ENCODE results near the gene TMF1.

Gene TMF1

DNA sequence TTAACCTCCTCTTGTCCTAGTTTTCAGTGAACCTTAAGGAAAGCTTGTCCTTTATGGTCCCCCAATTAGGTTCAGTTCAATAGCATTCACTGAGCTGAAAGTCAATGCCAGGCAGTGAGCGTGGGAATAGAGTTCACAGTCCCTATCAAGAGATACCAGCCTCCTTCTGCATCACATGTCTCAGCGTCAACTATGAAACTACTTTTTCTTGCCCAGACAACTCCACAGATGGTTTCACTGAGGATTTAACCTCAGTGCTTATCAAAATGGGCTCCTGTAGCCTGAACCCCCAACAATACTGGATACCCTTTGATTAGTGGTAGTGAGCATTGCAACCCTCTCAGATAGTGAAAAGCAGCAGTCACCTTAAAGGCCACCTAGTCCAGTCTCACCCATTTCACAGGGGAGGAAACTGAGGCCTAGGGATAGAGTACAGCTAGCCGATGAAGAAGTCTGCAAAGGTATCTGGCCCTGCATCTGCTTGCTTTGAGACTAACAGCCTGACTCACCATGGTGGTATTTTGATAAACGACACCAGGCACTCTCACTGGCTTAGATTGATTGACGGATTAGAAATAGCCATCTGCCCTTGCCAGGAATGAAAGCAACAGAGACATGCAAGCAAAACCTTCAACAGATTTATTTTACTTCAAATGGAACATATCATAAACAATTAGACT, 29.6 kb upstream of the TMF1 start:
- DNase-seq (ENCODE audit: low read depth), result no peak

DNA sequence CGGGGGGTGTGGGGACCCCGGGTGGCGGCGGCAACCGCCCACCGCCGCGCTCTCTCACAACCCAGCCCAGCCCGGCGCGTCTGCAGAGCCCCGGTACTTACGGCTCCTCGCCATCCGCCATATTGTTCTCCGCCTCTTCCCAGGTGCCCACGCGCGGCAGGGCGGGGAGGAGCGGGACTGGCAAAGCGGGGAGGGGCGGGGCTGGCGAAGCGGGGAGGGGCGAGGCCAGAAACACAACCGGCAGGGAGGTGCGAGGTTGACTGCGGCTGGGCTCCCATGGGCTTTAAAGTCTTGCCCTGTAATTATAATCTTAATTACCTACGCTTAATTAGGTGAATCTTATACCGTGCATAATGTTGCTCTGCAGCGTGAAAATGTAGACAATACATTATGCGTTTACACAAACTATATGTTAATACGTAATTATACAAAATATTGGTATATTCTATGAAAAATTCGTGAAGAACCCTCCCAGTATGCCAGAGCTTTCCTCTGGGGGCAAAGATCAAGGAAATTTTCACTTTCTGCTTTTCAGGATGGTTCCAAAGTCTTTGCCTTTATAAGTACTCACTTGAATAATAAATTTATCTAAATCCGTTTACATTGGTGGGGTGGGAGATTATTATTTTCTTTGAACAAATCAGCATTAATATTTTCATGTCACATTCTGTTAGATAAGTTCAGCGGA, 28.2 kb upstream of the TMF1 start, which contains the start of gene UBA3:
UBA3 (minus strand) TSS at position 133 of the 688 bp plus-strand sequence; CDS start at position 121, 12 bp downstream.
- DNase-seq (ENCODE audit: low read depth), result peak; percentile 40

DNA sequence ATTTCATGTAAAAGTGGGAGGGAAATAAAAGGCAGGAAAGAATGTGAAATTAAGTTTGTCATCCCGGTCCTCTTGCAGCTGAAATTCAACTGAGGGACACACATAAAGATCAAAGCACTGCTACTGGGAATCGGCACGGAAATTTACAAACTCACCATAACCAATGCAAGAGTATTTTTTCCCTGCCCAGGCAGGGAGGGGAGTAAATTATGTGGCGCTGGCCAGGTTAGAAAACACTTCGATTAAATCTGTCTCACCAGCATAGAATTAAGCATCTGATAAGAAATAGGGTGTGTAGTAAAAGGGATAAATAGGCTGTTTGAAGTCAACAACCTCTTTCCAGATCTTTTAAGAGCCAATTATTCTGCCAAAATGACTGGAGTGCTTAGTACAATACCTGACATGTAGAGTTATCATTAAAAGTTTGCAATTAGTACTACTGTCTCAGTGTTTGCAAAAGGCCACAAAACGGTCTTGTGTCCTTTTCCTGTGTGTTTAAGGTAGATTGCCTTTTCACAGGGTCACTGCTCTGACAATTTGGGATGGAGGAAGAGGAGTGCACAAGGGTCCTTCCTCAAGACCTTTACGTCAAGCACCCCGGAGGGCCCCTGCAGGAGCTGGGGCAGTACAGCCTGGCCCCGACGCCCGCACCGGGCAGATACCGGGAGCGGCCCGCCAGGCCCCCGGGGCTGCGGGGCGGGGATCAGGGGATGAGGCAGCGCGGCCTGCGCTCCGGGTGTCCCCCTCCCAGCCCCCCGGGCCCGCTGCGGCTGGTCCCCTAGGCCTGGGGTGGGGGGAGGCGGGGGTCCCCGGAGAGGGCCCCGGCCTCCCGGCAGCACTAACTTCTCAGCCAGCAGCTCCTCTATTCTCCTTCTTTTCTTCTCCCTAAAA, 27.4 kb upstream of the TMF1 start:
- no peak for DNase-seq (ENCODE audit: low read depth)

DNA sequence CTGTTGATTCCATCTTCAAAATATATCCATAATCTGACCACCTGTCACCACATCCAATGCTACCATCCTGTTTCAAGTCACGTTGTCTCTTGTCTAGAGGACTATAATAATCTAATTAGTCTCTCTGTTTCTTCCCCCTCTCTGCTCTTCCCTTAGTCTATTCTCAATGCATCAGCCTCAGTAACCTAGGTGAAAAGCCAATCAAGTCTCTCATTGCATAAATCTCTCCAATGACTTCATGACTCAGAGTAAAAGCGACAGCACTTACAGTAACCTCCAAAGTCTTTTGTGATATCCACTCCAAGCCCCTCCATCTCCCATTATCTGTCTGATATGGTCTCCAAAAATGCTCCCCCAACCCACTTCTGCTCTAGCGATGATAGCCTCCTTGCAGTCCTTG, 20.8 kb upstream of the TMF1 start:
- no peak for DNase-seq (ENCODE audit: low read depth)

DNA sequence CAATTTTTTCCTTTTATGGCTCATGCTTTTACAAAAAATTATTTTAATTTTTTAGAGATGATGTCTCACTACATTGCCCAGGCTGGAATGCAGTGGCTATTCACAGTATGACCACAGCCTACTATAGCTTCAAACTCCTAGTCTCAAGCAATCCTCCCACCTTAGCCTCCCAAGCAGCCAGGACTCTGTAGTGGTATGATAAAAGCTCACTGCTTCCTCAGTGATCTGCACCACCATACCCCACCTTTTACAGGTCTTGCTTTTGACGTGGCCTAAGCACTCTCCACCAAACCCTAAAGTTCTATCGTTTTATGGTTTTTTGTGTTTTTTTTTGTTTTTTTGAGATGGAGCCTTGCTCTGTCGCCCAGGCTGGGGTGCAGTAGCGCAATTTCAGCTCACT, 14.0 kb upstream of the TMF1 start:
- DNase-seq (ENCODE audit: low read depth), result no peak

DNA sequence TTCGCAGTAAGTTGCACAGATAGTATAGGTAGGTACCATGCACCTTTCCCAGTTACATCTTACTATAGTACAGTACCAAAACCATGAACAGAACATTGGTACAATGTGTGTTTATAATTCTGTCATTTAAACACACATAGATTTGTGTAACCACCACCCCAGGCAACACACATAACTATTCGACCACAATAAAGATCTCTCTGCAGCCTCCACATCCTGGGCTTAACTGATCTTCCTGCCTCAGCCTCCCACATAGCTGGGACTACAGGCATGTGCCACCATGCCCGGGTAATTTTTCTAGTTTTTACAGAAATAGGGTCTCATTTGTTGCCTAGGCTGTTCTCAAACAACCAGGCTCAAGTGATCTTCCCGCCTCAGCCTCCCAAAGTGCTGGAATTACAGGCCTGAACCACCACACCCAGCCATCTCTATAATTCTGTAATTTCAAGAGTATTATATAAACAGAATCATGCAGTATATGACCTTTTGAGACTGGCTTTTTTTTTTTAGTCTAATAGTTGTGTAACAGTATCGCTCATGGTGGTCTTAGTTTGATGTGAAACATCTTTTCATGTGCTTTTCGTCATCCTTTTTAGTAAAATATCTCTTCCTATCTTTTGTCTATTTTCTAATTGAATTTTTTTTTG, 13.3 kb upstream of the TMF1 start:
- no peak for DNase-seq (ENCODE audit: low read depth)

DNA sequence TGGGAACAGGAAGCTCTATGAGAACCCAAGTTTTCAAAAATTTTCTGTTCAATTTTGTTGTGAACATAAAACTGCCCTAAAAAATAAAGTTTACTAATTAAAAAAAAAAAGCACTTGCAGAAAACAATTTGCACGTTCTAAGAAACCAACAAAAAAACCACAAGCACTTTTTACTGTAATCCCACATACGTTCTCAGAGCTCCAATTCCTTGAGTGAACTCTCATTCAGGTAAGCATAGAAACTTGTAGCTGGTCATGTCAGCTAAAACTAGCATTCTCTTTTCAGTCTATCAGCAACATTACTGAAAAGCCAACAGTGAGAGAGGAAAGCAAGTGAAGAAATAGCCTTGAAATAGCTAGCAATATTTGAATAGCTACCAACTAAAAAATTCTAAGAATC, 11.5 kb upstream of the TMF1 start:
- no peak for DNase-seq (ENCODE audit: low read depth)

DNA sequence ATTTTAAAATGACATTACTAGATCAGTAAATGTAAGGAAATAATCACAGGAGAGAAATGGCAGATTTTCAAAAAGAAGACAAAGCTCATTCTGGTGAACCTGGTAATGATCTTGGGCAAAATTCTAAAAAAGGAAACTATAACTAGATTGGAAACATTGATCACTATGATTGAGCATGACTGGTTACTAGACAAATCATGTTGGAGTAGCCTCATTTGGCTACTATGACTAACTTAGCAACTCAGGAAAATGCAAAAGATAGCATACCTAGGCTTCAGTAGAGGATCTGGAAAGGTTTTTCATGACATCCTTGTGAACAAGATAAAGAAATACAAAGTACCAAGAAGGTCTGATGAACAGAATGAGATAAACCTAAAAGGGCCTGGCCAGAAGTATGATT, 7.6 kb upstream of the TMF1 start:
- no peak for DNase-seq (ENCODE audit: low read depth)

DNA sequence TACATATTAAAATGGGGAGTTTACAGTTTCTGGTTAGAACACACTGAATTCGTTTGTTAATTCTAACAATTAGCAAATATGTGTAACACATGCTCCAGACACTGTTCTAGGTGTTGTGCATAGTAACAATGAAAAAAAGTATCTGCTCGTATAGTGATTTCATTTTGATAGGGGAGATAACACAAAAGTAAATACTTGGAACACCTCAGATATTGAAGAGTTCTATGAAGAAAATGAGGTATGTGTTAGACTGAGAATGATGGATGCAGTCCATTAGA, 6.8 kb upstream of the TMF1 start:
- no peak for DNase-seq (ENCODE audit: low read depth)

DNA sequence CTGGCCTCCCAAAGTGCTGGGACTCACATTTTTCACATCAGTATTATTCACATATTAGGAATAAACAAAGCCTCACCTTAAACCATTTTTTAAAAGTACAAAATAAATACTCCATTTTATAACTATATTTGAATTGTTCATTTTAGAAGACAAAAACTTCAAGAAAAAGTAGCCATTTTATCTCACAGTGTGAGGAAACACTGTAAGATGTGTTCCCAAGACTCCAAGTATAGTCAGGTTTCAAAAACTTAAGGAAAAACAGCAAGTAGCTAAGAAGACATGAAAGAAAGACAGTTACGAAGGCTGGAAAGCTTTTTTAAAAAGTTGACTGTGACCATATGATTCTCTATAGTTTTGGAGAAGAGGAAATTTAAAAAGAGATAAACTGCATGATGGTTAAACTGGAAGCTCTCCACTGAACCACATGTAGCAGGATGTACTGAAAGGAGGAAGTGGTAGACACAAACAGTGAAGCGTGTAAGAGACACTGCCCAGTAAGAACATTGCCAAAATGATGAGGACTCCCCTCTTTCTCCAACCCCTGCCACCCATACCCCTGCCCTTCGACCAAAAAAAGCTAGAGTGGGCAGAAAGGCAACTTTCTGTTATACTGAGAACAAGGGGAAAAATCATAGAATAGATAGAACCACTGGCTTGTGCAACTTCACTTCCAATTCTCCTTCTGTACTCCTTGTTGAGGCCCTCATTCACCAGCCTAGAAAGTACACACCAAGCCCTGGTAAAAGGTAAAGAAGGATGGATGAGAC, 6.2 kb upstream of the TMF1 start:
- DNase-seq (ENCODE audit: low read depth), result no peak

DNA sequence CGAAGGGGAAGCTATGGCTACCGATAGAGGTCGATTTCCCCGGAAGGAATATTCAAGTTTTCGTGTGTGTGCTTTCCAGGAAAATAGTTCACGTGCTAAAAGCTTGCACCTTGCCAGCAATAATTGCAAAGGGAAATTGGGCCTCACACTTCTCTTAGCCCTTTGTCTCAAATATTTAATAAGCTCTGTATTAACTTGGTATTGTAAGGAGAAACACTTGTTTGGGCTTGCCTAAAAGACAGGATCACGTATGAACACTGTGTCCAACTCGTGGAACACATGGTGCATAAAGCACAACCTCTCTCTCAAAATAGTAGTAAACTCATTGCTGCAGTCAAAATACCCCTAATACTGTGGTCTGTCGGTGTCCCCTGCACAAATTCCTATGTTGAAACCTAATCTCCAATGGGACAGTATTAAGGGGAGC, 352 bp upstream of the TMF1 start:
- no peak for DNase-seq (ENCODE audit: low read depth)

DNA sequence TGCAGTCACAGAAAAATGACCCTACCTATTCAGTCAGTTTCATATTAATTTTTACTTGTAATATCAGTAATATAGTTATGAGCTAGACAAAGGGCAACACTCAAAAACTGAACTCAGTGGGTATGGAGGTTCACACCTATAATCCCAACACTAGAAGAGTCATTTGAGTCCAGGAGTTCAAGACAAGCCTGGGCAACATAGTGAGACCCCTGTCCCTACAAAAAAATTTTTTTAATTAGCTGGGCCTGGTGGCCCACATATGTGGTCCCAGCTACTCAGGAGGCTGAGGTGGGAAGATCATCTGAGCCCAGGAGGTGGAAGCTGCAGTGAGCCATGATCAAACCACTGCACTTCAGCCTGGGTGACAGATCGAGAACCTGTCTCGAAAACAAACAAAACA, 3.1 kb downstream of the TMF1 start:
- no peak for DNase-seq (ENCODE audit: low read depth)

DNA sequence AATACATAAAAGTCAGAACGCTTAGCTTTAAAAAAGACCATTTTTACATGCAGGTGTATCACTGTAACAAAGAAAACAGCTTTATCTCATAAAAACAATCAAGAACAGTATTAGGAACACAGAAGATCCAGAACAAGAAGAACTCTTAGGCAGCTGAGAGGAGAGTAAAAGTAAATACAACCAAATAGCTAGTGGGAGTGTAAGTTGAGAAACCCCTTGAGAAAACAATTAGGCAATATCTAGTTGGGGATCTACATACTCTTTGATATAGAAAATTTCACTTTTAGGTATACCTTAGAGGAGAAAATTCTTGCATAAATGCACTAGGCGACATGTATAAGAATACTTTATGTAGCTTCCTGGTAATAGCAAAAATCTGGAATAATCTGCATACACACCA, 7.5 kb downstream of the TMF1 start:
- no peak for DNase-seq (ENCODE audit: low read depth)

DNA sequence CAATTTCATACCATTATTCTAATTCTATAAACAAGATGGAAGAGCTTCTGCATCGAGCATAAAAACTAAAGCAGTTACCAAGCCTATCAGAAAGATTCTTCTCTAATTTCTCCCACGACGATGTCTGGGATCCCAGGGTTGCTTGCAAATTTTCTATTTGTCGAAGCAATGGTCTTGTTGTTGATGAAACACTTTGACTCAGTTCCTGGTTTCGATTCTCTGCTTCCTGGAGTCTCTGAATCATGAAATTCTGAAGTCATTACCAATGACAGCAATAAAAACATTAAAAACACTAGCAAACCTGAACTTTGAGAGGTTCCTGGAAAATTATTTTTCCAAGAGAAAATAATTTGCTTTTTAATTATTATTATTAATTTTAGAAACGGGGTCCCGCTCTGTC, 18.7 kb downstream of the TMF1 start:
- no peak for DNase-seq (ENCODE audit: low read depth)

DNA sequence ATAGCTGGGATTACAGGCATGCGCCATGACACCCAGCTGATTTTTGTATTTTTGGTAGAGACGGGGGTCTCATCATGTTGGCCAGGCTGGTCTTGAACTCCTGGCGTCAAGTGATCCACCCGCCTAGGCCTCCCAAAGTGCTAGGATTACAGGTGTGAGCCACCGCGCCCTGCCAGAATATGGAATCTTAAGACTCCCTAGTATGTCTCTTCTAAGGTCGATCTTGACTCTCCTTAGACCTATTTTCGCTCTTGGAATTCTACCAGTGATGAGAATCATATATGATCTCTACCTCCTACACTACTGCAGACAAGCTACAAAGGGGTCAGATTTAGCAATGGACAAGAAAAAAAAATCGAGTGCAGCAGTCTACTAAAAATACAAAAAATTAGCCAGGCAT, 19.4 kb downstream of the TMF1 start:
- no peak for DNase-seq (ENCODE audit: low read depth)

DNA sequence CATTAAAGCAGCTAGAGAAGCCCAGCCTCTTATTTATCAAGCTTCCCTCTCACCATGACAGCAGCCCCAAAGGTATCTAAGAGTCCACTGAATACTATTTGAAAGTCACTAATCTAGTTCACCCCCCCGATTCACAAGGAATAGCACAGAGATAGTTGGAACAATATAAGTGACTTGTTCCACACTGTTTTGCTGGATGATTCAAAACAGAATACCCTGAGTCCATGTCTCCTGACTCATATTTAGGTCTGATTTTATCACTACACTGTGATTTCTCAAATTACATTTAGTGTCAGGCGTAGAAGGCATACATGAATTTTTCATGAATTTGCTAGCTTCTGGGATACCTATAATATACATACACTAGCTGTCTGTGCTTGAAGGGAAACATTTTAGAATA, 20.0 kb downstream of the TMF1 start:
- DNase-seq (ENCODE audit: low read depth), result no peak

DNA sequence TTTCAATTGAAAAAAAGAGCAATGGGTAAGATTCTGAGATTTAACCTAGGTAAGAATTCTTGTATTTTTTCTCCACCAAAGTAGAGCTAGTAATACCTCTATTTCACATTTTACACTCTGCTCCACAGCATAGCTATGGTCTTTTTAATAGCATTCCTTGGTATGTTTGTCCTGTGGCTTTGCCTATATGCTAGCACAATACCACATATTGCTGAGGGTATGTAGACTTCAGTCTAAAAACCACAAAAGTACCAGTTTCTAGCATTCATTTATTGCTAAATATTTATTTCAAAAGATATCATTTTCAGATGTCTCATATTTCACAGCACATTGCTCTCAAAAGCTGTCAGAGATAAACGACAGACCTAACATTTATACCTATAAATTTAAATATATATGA, 20.5 kb downstream of the TMF1 start:
- DNase-seq (ENCODE audit: low read depth), result no peak

DNA sequence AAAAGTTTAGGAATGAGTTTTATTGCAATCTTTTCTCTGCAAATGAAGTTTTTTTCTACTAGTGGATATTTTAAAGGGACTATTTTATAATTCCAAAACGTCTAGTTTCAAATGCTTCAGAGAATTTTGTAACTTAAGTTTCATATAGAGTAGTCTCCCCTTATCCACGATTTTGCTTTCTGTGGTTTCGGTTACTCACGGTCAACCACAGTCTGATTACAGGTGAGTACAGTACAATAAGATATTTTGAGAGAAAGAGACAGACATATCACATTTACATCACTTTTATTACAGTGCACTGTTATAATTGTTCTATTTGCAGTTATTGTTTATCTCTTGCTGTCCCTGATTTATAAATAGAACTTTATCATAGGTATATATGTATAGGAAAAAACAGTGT, 31.3 kb downstream of the TMF1 start:
- no peak for DNase-seq (ENCODE audit: low read depth)

DNA sequence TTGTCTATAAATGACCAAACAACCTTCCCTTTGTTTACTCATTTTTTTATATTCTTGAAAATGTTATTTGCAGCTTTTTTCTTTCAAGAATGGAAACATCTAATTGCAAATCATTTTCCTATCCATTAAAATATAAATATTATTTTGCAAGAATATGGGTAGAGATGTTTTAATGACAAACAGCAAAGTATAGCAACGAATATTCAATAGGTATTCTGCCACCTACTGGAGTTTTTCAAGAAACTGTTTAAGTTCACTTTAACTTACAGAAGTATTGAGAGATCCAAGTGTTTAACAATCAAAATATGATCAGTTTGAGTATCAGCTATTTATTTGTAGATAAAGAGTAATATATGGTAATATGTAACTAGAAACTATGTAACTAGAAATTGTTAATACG, 31.7 kb downstream of the TMF1 start:
- no peak for DNase-seq (ENCODE audit: low read depth)

DNA sequence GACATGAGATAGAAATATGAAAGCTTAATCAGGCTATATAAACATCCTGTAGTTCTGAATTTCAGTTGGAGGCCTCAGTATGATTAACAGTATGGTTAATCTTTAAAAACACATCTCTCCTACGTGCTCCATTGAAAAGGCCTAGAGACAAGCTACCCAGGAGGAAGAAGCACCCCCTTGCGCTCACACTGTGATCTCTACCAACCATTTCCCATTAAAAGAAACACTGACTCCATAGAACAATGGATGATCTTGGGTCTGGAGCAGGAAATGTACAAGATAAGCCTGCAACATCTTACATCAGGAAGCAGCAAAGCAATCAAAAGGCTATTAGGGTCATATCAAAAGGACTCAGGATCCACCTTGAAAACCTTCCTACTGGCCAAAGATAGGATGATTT, 35.2 kb downstream of the TMF1 start:
- DNase-seq (ENCODE audit: low read depth), result no peak

DNA sequence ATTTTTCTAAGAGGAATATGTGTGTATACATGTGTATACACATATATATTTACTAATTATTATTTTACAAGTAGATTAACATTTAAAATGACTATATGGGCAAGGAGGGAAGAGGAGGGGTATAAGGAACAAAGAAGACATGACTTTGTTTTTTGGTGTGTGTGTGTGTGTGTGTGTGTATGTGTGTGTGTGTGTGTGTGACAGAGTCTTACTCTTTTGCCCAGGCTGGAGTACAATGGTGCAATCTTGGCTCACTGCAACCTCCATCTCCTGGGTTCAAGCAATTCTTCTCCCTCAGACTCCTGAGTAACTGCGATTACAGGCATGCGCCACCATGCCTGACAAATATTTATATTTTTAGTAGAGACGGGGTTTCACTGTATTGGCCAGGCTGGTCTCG, 36.0 kb downstream of the TMF1 start:
- DNase-seq (ENCODE audit: low read depth), result no peak

DNA sequence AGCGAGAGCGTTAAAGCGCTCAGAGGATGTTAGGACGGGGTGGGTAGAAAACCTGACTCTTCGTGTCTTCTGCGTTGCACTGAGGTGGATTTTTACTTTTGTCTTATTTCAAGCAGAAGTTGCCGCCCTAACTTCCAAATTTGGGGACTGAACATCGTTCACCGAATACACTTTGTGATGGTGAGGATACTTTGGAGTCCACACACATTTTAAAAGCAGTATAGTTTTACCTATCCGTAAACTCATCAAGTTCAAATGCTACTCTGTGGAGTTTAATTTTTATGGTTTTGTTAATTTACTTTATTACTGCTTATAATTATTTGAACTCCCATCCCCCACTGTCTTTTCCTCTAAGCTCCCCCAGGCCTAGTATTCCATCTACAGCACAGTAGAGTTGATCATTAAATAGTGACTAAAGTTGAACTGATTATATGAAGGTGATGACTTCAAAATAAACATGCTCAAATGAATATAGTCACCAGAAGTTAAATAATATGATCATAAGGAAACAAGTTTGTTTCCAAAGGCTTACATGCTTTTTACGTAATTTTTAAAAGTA, 38.0 kb downstream of the TMF1 start:
- DNase-seq (ENCODE audit: low read depth), result no peak

Data from non-pigmented ciliary epithelial cell (primary cell).